NCI-H2029 treated with DMSO at 0.1 percent for 48 hours (cell line): ENCODE data around the gene RNF149.
"Not testable (repeated sequence)": the region's sequence is repeated elsewhere in the genome, so short reads cannot be mapped to it uniquely, and the experiment has no call there.

Source experiments
- DNase-seq: peaks from one replicate; lab custom pipeline; 2025; lab: John Stamatoyannopoulos, UW

RNF149 gene, protein sequence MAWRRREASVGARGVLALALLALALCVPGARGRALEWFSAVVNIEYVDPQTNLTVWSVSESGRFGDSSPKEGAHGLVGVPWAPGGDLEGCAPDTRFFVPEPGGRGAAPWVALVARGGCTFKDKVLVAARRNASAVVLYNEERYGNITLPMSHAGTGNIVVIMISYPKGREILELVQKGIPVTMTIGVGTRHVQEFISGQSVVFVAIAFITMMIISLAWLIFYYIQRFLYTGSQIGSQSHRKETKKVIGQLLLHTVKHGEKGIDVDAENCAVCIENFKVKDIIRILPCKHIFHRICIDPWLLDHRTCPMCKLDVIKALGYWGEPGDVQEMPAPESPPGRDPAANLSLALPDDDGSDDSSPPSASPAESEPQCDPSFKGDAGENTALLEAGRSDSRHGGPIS

DNA sequence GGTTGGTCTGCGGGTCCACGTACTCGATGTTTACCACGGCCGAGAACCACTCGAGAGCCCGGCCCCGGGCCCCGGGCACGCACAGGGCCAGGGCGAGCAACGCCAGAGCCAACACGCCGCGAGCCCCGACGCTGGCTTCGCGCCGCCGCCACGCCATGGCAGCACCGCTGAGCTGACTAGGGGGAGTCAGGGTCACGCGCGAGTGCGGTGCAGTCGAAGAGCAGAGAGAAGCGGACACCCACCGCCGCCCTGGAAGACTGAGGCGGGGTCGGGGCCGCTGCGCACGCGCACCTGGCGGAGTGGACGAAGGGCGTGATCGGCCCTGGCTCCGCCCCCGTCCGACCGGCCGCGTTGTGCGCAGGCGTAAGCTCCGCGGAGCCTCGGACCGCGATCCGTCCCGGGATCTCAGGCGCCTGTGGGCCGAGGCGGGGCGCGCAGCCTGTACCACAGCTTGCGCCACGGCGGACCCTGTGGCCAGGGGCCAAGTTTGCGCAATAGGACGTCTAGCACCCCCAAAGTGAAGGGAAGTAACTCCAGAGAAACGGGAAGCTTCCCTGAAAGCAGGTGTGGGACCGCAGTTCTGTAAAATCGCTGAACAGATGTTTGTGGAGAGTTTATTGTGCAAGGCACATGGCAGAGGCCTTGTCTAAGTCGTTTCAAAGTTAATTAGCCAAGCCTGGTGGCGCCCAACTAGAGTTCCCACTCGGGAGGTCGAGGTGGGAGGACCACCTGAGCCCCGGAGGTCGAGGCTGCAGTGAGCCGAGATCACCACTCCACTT, at the start of gene RNF149:
TSS of gene RNF149 (minus strand) at position 270 of the 779 bp plus-strand sequence. CDS start at position 157, 113 bp downstream.
- peak; percentile 23 for DNase-seq

DNA sequence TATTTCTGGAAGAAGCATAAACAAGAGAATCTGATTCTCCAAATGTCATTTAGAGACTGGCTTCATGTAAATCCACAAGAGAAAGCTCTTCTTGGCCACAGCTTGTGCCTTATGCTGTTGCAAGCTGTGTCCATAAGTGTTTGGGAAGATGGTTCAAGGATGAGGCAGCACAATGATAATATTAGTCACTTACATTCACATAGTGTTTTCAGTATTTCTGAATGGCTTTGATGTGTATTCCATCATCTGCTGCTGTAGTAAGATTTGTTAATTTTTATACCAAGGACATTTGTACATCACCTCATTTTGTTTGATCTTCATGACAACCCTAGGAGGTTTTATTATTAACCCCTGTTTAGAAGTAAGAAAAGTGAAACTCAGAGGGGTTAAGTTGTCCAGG, 48.9 kb upstream of the RNF149 start:
- DNase-seq = no peak

DNA sequence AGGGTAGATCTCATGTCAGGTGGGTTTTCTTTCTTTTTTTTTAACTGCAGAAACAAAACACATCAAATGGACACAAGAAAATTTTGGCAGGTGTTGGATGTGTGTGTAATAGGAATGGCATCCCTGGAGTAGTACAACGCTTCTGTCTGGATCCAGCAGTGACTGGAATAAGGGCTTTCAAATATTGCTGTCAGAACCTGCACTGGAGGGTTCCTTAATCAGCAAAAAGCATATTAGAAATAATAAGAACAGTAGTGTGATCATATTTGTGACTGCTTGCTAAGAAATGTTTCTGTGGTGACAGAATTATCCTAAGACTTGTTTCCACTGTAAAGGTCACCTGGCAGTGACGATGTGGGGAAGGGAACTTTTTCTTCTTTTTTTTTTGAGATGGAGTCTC, 48.0 kb upstream of the RNF149 start:
- DNase-seq = no peak

DNA sequence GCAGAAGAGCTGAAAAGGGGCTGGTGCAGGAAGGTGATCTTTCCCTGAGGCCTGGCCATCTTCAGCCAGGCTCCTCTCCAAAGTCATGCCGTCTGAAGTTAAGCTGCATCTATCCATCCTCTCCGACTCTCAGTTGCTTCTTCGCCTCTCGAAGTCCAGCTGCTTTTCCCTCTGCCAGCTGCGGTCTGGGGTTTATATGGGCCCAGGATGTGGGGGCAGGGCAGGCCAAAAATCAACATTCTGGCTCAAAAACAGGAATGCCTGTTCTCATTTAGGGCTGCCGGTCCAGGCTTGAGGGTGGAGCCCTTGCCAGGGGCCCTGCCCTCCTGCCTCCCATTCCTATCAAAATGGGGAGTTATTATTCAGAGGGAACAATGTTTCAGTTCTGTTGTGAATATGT, 47.6 kb upstream of the RNF149 start:
- no peak for DNase-seq

DNA sequence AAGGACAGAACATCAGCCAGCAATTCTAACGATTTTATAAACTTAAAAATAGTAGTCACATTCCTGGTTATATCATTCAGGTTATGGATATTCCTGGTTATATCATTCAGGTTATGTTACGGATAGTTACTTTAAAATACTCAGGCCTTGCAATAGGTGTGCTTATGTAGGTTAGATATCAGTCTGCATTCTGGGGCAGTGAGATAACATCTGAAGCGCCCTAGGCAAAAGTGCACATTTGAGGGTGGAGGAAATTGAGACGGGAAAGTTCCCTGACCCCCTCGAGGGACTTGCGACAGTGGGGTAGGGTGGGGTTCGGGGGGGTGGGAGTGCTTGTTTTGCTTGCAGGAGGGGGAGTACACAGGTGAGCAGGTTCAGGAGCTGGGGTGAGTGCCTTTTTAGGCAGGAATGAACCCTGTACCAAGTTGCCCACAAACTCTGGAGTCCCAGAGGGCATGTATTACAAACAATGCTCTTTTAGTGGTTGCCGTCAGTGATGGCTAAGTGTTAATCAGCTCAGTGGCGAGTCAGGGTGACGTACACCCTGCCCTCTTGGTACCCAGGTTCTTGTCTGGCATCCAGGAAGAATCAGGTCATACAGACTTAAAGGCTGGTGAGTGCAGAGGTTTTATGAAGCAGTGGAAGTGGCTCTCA, 47.0 kb upstream of the RNF149 start:
- no peak for DNase-seq

DNA sequence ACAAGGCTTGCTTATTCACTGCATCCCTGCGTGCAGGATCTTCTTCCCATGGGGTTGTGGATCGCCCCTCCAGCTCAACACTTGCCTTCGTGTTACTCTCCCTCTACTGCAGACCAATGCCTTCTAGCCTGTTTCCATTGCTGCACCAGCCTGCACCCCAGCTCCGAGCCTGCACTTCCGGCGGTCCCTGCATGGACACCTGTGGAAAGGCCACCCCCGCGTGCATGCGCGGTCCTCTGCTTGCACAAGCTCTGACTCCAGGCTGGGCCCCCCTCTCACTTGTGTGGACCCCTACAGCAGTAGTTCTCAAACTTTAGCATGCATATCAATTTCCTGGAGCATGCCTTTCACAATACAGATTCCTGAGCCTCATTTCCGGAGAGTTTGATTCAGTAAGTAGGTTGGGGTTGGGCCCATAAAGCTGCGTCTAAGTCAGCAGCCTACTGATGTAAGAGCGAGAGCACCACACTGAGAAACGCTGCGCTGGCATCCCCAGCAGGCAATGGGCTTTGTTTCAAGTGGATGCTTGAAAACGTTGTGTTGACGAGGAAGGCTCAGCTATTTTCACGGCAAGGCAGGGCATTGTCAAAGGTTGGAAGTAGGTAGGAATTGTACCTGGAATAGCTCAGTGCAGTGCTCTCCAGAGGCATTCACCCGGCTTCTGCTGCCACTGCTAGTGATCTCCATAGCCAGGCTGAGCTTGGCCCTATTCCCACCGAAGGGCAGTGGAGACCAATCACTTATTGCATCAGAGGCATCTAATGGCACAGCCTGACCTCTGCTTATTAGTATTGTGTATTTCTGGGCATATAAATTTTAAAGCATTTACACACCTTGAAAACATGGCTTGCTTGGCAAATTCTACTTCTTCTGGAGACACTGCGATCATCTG, 46.2 kb upstream of the RNF149 start:
- no peak for DNase-seq

DNA sequence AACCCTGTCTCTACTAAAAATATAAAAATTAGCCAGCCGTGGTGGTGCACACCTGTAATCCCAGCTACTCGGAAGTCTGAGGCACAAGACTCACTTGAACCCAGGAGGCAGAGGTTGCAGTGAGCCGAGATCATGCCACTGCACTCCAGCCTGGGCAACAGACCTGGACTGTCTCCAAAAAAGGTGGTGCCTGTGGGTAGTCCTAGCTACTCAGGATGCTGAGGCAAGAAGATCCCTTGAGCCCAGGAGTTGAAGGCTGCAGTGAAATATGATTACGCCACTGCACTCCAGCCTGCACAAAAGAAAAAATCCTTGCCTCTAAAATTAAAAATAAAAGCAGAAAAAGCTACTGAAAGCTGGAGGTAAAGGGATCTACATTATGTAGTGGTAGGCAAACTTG, 44.1 kb upstream of the RNF149 start:
- not testable (repeated sequence) for DNase-seq

DNA sequence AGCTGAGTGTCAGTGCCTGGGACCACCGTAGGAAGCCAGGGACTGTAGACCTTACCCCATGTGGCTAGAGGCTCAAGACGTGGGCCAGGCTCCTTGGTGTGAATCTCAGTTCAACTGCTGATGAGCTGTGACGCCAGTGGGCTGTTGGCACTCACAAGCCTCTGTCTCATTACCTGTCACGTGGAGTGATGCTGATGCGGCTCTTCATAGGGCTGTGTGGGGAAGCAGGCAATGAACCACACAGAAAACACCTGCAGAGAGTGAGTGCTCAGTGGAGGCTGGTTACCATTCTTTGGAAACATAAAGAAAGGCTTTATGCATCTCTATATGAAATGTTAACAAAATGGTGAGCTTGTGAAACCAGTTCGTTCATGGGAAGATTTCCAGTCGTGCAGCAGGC, 42.7 kb upstream of the RNF149 start:
- DNase-seq = no peak

DNA sequence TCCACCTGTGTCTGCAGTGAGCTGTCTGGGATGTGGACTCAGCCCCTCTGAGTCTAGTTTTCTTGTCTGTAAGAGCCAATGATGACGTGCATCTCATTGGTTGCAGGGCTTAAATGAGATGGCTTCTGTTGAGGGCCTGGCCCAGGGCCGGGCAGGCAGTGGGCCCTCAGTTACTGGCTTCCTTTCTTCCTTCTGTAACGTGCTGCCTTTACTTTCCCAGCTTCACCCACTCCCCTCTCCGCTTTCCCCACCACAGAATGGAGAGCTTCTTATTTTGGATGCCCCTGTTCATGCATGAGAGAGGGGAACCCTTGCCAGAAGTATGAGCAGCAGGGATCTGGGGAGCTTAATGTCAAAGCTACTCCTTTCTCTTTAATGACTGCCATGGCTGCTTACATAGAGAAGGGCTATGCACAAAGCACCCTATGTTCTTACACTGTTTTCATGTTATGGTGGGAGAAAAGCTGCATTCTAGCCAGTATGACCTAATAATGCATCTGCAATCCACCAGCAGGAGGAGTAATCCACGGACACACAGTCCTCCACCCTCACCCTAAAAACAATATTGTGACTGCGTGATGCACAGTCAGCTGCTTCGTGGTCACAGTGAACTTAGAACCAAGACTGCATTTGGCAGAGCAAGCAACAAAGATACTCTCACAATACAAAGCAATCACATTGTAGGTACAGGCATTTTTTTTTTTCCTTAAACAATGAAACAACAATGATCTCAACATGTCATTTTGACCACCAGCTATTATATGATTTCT, 41.6 kb upstream of the RNF149 start:
- no peak for DNase-seq

DNA sequence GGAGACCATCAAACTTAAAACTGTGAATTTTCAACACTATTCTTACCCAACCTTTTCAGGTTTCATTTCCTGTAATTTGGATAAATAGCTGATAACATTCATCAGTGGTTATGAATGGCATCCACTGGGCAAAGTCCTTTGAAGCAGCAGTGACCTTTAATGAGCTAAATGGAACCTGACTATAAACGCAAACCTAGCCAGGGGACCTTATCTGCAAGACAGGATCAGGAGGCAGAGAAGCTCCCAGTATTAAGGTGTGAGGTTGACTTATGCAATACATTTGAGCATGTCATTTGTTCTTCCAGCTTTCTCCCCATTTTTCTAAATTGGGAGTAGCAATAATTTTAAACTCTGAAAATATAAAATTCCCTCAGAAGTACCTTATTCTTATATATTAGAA, 40.4 kb upstream of the RNF149 start:
- DNase-seq = no peak

DNA sequence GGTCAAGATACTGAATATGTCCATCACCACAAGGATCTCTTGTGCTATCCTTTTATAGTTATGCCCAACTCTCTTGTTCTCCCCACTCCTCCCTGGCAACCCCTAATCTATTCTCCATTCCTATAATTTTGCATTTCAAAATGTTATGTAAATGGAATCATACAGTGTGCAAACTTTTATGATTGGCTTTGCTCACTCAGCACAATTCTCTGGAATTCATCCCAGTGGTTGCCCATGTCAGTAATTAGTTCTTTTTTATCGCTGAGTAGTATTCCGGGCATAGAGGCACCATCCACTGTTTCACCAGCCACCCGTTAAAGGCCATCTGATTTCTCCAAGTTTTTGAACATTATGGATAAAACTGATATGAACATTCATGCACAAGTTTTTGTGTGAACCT, 38.4 kb upstream of the RNF149 start:
- DNase-seq = no peak

DNA sequence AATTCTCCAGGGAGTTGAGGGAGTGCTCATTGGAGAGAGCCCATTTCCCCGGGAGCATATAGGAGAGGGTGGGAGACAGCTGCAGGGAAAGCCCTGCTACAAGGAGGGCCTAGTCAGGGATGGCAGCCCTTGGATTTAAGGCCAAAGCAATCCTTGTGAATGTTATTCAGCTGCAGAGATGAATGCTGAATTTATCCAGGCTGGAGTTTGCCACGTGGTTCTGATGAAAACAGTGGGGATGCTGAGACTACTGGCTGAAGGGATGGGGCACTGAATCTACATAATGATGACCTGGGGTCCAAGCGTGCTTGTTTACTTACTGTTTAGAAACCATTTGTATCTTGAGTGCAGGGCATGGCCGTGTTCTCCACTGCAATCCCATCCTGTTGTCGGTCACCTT, 35.6 kb upstream of the RNF149 start:
- no peak for DNase-seq

DNA sequence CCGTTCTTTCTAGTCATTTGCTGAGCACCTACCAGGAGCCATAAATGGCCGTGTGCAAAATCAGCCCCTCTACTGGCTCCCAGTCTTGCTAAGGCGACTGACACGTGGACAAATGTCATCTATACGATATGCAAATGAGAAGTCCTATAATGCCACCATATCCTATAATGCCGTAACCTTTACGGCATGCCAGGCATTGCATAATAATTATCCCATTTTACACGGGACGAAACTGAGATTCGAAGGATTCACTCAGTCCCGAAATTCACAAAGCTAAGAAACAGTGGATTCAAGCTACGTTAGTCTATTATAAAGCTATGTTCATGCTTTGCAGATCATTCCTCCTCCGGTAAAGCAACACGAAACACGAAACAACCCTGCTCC, 34.1 kb upstream of the RNF149 start:
- no peak for DNase-seq

DNA sequence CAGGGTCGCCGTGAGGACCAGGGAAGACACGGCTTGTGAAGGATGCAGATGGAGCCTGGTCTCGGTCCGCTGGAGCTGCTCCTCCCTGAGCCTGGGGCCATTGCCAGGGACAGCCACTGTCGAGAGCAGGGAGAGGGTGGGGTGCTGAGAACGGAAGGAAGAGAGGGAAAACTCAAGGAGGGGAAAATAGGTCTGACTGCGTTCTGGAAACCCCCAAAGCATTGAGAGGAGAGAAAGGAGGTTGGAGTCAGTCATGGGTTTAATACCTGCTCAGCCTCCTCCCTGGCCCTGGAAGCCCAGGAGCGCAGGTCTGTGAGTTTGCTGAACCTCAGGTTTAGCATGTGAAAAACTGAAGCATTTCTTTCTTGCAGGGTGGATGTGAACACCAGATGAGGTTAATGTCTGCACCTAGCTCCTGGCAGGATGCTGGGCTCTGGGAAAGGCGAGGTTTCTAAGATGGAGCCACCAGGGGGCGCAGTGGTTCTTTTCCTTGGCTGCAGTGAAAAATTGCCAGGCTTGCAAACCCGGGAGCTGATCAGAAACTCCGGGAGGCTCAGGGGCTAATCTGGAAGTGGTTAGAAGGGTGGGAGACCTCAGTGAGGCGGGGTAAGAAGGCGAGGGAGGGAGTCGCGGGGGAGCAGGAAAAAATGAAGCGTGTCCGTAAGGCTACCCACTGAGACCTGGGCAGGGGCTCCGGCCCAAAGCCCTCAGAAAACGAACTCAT, 33.6 kb upstream of the RNF149 start:
- peak; percentile 15 for DNase-seq

DNA sequence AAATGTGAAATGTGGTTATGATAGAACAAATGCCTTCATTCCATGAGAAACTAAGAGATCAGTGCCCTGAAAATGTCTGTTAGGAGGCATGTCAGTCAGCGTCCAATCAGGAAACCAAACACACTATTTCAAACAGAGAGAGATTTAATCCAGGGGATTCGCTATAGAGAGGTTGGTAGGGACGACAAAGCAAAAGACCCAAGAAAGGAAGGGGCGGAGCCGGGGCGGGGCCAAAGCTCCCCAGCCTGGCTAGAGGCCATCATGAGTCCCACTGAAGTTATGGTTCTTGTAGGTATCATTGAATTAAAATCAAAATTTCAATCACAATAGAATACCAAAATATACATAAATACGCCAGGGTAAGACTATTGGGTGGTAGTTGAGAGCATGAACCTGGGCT, 32.9 kb upstream of the RNF149 start:
- DNase-seq = no peak

DNA sequence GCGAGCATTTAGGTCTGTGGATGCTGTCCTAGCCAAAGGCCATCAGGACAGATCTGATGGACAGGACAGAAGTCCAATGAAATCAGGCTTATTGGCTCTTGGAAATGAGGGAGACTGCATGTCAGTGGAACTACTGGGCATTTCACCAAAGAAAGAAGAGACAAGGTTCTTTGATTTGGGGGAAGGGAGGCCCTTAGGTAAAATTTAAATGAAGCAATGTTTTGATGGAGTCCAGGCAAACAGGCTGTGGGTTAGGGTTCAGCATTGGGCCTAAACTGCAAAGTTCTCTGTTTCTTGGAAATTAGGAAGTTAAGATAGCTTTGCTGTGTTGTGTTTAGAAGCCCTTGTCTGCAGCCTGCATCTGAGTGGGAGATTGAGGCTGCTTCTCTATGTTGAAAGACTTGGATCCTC, 31.6 kb upstream of the RNF149 start:
- DNase-seq = no peak

DNA sequence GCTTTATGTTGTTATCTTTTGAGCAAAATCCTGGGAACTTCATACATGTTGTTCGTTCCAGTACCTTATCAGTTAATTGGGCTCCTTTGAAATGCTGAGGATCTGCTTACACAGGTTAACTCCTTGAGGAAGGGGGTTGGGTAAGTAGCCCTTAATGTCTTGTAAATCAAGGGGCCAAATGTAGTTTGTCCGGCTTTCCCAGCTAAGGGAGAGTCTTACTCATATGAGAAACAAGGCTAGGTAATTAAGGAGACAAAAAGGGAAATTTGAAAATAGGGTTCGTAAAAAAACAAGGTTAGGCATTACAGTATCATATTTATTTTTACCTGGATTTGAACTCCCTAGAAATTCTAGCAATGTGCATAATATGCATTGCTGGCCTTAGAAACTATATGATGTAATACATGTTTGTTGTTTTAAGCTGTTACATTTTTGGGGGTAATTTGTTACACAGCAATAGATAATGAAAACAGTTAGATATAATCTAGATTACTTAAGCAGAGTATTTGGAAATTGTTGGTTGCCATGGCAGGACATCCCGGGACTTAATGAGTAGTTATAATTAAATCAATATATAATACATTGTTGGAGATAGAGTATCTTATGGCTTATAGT, 30.9 kb upstream of the RNF149 start:
- DNase-seq = no peak

DNA sequence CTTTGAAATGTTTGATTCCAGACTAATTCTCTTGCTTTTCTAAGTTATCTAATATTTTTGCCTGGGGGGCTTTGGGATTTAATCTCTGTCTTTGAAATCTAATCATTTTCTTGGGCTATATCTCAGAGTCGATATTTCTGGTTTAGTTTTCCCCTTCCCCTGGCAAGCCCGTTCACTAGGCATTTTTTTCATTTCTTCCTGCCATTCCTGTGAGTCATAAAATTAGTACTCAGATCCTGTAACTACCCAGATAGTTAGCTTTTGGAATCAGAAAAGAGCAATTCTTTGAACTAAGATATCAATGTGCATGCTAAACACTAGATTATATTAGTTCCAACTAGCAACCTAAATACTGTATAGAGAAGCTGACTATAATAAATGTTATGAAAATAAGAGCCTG, 29.4 kb upstream of the RNF149 start:
- no peak for DNase-seq

DNA sequence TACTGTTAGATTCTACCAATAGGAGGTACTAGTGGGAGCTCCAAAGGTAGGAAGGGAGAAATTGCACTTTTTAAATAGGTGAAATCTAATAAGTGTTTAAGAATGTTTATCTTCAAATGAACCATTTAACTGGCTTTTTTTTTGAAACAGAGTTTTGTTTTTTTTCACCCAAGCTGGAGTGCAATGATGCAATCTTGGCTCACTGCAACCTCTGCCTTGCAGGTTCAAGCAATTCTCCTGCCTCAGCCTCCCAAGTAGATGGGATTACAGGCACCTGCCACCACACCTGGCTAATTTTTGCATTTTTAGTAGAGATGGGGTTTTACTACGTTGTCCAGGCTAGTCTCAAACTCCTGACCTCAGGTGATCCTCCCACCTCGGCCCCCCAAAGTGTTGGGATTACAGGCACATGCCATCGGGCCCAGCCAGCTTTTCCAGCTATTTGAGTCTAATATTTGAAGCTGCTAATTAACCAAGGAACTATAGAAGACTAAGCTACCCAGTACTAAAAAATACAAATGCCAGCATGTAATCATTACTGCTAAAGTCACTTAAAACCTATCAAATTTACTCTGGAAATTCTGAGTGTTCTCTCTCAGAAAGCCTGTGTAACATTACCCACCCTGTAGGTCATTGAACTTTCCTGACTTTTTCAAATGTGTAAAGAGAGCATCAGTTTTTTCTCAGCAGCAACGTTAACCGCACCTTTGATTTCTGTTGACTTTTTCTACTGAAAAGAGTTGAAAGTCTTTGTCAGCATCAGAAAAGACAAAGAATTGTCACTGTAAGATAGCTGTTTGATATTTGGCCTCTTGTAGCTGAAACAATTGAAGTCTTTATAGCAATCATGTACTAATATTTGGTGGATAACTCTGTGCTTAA, 24.6 kb upstream of the RNF149 start:
- no peak for DNase-seq
